Fibroblast of skin of right quadriceps (primary cell): ENCODE results near the gene ACTN4.

Experiments used
- DNase-seq: peaks from one replicate; pipeline ENCODE4 v3.0.0-alpha.2; 2013

ACTN4 gene

DNA sequence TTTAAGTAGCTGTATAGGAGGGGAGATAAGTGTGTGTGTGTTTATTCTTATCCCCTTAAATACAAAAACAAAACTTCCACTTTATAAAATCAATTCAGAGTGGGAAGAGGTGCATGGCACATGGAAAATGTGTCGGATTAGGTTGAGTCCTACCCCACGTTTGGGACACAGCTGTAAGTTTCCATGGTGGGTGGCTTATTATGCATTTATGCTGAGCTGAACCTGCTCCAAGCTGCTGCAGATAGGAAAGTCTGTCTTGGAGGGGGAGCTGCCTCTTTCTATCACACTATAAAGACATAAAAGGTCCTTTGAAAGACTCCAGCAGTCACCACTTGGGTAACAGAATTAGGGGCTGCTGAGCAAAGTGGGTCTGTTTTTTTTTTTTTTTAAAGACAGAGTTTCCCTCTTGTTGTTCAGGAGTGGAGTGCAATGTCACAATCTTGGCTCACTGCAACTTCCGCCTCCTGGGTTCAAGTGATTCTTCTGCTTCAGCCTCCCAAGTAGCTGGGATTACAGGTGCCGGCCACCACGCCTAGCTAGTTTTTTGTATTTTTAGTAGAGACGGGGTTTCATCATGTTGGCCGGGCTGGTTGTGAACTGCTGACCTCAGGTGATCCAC lies 15.2 kb downstream of the ACTN4 start:
- DNase-seq: no peak

DNA sequence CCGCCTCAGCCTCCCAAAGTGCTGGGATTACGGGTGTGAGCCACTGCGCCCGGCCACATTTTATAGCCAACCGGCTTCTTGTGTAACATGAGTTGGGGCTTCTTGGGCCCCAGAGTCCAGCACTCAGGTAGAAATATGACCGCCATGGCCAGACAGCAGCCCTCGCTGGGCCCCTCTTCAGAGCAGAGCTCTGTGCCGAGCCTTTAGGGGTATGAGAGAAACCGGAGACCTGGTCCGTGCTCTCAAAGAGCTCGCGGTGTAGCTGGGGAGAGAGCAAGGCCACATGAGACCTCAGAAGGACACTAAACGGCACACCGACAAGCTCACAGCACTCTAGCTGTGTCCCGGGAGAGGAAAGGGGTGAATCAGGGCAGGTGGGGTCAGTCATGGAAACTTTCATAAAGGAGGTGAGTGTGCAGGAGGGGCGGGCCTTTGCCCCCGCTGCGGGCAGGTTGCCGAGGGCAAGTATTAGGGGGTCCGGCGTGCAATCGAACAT lies 15.8 kb downstream of the ACTN4 start:
- no peak for DNase-seq

- no peak for DNase-seq
Measured at GRCh38 chr19:38663957-38664502, 16.6 kb downstream of the ACTN4 start.

DNA sequence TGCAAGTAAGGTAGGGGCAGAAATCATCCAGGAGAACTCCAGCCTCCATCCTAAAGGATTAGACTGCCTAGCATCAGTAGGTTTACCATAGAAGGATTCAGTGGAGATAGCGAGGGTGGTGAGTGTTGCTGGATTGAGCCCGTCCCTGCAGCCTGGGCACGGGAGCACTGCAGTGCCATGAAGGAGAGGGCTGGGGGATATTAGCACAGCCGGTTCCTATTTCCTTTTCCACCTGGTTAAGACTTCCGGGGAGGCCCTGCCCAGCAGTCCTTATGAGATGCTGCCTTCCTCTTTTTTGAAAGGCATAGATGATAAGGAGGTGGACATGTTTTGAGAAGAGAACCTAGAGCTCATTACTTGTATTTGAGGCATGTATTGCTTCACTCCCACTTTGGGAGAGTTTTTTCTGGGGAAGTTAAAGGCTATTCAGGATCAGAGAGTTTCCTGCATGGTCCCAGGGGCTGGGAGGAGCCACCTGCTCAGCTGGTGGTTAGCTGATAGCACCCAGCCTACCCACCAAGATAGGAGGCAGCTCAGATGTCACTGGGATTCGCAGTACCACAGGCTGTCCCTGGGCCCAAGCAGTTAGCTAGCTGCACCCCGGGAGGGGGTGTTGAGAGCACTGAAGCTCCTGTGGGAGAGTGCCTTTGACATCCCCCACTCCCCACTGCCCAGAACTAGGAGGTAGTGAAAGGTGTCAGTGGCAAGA lies 17.2 kb downstream of the ACTN4 start:
- DNase-seq: no peak

GRCh38 chr19:38665219-38665931 lies 17.9 kb downstream of the ACTN4 start:
- DNase-seq: no peak

GRCh38 chr19:38665950-38666662 lies 18.7 kb downstream of the ACTN4 start:
- peak; percentile 96 for DNase-seq

DNA sequence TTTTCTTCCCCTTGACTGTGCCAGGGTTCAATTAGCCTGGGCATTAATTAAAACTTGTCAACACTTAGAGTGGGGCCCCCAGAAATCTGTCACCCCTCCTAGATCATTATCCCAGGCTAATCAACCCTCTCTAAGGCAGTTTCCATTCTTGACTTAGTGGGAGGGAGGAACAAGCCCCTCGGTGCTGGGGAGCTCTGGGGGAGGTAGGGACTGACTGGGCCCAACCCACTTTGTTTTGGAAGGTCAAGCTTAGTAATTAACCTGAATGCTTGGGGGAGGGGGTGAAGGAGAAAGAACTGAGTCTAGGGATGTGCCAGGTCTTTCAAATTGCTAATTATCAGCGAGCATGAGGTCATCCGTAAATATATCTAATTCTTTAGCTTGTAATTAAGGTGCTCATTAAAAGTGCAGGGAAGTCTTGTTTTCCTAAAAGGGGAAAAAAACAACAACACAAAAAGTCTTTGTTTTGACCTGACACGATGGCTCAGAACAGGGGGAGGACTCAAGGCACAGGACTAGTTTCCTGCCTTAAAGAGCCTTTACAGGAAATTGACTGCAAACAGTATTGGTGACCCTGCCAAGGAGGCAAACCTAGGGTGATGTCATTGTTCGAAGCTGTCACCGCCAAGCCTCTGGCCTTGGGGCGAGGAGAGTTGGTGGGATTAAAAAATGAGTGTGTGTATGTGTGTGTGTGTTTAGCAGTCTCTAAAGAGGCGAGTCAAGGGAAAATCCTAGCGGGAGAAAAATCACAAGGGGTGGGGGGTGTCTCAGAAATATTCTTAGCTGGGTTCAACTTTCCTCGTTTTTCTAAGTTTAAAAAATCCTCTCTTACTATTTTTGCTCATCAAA lies 19.4 kb downstream of the ACTN4 start:
- DNase-seq: peak; percentile 91

- DNase-seq: peak; percentile 83
Measured at GRCh38 chr19:38667661-38668171, 20.3 kb downstream of the ACTN4 start.

GRCh38 chr19:38669552-38669951 lies 22.1 kb downstream of the ACTN4 start:
- no peak for DNase-seq

DNA sequence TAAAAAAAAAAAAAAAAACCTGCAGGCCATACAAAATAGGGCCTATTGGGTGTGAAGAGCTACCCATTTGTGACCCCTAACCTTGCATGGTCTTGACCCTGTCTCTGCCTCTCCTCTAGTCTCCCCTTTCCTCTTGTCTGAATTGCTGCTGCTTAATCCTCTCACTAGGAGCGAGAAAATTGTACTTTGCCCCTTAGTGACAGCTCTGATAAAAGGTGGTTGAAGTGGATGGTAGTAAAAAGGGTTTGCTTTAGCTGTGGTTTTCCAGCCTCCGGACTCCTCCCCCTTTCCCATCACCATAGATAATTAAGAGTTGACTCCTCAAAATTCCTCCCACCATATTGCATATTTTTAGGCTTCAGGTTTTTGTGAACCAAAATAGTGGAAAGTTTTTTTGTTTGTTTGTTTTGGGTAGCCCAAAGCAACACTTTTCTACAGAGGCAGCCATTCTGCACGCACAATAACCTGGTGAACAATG lies 23.5 kb downstream of the ACTN4 start:
- peak; percentile 53 for DNase-seq

DNA sequence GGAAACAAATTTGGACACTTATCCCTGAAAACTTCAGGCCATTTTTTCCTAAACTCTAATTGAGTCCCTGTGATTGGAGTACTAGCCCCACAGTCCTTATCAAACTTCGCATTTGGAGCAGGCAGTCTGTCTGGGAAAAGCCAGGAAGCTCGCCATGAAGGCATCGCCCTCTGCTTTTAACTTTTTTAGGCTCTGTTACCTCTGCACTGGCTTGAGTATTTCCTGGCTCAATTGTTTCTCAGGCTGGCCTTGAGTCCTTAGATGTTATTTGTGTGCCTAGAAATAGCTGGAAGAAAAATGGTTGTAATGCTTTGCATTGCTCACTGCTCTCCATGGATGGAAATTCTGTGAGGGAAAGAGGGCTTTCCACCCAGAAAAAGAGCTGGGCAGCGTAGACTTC lies 24.2 kb downstream of the ACTN4 start:
- no peak for DNase-seq

DNA sequence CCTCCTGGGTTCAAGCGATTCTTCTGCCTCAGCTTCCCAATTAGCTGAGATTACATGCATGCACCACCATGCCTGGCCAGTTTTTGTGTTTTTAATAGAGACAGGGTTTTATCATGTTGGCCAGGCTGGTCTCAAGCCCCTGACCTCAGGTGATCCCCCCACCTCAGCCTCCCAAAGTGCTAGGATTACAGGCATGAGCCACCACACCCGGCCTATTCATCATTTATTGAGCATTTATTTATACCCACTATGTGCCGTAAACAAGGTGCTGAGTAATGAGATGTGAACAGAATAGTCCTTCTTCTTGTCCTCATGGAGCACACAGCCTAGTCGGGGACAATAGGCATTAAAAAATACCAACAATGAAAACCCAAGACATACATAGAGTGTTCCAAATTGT lies 25.6 kb downstream of the ACTN4 start:
- no peak for DNase-seq

DNA sequence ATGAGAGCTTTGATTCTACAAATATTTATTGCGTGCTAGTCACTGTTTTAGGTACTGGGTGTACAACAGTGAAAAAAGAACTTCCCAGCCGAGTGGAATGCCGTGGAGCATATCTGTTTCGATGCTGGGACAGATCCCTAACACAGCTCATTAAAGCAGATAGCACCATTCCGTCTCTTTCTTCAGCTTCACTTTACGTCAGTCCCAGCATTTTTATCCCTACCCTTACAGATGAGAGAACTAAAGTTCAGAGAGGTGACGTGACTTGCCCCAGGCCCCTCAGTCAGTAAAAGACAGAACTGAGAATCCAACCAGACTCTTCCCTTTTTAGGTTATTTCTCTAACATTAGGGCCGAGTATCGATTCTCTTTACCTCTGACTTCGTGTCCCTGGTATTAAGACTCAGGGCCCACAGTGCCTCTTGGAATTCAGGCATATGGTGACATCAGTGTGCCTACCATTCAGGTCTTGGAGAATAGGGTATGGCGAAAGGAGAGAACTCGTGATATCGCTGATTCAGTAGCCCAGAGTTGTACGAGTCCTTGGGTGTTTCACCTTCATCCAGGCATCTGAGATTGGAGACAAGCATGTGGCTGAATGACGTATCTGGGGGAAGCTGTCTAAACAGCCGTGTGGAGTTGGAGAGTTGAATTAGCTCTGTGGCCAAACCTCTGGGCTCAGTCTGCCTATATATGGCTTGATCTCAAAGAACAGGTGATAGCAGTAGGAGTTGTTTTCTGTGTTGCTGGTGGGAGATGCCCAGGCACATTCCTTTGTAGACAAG lies 27.1 kb downstream of the ACTN4 start:
- DNase-seq: no peak

- DNase-seq: no peak
Measured at GRCh38 chr19:38675611-38676010, 28.2 kb downstream of the ACTN4 start.

DNA sequence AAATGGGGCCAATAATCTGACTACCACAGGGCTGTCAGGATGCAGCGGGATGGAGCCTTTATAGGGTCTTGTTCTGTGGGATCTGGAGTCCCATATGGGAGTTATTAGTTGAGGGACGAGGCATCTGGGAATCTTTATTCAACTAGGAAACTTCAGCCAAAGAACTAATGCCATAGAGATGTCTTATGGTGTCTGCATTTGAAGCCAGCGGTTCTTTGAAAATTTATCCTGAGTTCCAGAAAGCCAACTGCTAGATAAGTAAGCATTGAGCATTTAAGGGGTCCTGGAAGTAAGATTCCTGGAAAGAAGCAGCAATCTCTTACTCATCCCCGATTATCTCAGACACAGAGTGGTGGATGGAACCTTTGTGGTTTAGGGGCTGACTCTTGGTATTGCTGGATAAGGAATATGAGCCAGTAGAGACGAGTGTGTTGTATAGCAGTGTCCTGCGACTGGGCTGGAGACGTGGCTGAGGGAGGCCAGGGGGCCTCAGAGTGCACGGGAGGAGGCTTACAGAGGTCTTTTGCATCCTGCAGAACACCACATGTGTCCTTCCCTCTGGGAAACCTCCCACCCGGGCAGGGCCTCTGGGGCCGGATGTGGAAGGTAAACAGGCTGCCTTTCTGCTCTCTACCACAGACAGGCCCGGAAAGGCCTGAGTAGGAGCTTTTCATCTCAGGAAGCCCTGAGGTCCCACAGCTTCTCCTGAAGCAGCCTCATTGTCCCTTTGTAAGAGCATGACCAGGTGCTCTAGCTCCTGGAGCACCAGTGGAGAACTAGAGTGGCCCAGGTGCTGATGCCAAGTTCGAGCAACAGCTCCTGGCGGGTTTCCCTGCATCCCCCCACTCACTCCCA lies 28.8 kb downstream of the ACTN4 start:
- DNase-seq: peak; percentile 87

DNA sequence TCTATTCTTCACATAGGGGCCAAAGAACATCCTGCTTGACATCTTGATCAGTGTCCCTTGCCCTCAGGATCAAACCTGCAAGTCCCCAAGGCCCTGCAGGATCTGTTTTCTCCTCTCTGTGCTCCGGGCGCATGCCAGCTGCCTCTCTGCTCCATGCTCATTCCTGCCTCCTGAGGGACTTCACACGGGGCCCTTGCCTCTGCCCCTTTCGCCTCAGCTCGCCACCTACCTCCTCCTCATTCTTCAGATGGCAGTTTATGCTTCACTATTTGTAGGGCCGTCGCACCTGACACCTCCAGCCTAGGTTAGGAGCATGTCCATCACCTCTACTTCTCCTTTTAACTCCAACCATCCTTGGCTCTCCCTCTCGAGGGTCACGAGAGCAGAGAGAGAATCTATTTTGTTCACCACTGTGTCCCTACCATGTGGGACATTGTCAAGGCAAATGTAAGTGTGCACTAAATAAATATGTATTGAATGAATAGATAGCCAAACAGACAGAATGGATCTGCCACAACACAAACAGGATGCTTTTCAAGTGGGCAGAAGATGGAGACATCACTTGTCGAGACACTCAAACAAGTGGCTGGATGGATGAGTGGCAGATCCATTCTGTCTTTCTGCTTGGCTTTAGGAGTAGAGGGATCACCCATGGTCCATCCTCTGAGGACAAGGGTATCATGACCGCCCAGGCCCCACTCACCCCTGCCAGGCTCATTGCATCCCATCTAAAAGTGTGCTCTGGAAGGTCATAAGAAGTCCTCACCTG lies 29.6 kb downstream of the ACTN4 start:
- DNase-seq: no peak

GRCh38 chr19:38678217-38678890 lies 30.9 kb downstream of the ACTN4 start:
- no peak for DNase-seq

- no peak for DNase-seq
Measured at GRCh38 chr19:38678891-38679494, 31.5 kb downstream of the ACTN4 start.
